Measurements from ENCODE around the gene FNBP1. TPM values are rescaled to one million over a fixed set of nuclear protein-coding genes. Genes with fewer than 3 reads are reported as not detected.
A peak's percentile ranks its signal among the peaks of the same experiment; 100 is the strongest.

FNBP1 gene
- polyA plus RNA-seq, 3 donors, result 4.3 to 20.1 (median 10.9) TPM

DNA sequence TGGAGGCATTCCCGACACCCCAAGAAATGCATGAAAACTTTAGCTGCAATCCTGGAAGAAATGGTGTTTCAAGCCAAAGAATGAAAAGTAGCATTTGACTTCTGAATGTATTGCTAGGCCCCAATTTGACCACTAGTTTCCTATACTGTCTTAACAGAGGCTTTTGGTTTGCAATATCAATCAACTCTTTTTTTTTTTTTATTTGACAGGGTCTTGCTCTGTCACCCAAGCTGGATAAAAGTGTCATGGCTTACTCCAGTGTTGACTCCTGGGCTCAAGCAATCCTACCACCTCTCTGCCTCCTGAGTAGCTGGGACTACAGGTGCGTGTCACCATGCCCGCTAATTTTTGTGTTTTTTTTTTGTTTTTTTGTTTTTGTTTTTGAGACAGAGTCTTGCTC lies 7.5 kb upstream of the FNBP1 start:
- H3K27ac ChIP-seq (ENCODE audit: low read depth, low read length), result no peak overlapping the region
- WGBS, 3 donors, result 96 to 97% (median 97%) methylated on average over 3 of the region's 3 CpGs

DNA sequence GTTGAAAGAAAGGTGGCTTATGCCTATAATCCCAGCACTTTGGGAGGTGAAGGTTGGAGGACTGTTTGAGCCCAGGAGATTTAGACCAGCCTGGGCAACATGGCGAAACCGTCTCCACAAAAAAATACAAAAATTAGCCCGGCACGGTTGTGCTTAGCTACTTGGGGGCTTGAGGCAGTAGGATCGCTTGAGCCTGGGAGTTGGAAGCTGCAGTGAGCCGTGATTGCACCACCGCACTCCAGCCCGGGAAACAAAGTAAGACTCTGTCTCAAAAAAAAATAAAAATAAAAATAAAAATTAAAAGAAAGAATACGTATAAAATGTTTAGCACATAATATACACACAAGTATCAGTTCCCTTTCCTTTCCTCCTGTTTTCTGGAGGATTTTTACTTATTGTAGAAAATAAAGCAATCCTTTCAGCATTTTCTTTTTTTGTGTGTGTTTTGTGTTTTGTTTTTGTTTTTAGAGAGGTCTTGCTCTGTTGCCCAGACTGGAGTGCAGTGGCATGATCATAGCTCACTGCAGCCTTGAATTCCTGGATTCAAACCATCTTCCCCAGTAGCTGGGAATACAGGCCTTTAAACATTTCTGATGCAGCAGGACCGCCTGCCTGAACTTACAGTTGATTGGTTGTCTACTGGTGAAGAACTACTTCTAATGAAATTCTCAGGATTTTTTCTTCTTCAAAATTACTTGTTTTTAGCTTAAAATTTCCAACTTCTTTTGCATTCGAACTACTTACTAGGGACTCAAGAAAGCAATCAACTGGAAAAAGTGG lies 6.6 kb upstream of the FNBP1 start:
- 82 to 92% (median 85%) methylated on average over 11 of the region's 11 CpGs for WGBS, 3 donors
- H3K27ac ChIP-seq (ENCODE audit: low read depth, low read length), result no peak overlapping the region

DNA sequence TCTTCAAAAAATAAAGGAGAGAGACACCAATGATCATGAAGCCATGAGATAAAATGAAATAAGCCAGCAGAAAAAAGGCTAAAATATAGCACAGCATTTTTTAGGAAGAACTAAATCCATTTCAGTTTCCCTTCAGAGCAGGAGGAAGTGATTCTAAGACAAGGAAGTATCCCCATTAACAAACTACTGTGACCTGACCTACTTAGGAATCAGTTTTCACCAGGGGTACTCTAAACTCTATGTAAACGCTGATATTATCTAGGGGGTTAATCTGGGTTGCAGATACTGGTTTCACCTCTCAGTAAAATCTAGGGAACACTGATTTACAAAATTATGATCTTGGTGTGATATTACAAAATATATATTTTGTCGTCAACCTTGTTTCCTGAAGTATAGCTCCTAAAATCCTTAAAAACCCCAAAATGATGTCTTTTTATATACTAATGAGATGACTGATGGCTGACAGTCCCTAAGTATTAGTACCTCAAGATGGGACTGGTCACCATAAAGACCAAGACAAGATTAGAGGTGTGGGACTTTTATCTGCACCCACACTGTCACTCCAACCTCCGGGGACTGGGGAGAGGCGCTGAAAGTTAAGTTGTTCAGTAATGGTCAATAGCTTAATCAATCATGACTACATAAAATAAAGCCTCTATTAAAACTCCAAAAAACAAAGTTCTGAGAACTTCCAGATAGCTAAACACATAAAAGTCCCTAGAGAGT lies 2.9 kb upstream of the FNBP1 start:
- 47 to 68% (median 58%) methylated on average over 4 of the region's 4 CpGs for WGBS, 3 donors
- no peak overlapping the region for H3K27ac ChIP-seq (ENCODE audit: low read depth, low read length)

DNA sequence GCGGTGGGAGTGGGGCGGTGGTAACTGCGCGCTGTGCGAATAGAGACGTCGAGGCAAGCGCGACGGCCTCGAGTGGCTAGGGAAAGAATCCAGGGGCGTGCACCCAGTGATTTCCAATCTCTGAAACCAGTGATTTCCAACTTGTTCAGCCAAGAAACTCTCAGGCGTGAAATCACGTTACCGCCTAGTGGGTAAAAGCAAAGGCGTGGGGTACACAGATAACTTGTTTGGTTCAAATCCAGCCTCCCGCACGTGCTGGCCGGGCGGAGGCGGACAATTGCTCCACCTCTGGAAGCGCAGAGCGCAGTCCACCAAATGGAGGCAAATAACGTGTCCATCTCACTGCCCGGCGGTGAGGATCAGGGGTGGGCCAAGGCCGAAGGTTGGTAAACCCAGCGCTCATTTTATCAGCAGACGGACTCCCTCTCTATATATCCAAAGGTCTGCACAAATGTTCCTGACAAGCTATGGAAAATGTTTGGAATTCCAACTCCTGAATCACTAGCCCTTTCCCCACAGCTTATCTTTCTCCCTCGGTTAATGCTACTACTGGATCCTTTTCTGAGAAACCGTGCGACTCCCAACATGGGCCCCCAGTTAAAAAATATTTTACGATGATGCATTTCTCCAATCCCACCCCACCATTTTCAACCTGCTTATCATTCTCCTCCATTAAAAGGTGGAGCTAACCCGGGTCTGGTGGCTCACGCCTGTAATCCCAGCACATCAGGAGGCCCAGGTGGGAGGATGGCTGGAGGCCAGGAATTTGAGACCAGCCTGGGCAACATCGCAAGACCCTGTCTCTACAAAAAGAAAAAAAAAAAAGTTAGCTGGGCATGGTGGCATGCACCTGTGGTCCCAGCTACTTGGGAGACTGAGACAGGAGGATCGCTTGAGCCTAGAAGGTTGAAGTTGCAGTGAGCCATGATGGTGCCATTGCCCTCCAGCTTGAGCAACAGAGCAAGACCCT lies 950 bp upstream of the FNBP1 start:
- H3K27ac ChIP-seq (ENCODE audit: low read depth, low read length), result no peak overlapping the region
- 26 to 28% (median 27%) methylated on average over 37 of the region's 37 CpGs for WGBS, 3 donors

DNA sequence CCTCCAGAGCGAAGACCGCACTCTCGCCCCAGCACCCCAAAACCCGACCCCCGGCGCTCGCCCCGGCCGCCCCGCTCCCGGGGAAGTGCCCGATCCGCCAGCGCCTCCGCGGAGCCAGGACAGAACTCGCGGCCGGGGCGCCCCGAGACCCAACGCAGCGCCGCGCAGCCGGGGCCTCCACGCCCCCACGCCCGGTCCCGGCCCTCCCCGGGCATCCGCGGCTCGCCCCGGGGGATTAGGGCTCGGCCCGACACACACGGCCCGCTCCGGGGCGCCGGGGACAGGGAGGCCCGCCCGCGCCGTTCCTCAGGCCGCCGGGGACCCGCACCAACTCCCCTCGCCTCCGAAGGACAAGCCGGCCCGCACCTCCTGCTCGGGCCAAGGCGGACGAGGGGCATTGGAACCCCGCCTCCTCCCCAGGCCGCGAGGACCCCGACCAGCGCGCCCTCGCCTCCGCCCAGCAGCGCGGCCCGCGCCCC lies 544 bp downstream of the FNBP1 start:
- peak overlapping the region; percentile 7 for H3K27ac ChIP-seq (ENCODE audit: low read depth, low read length)
- 0 to 1% (median 0%) methylated on average over 40 to 68 of the region's 68 CpGs for WGBS, 3 donors

DNA sequence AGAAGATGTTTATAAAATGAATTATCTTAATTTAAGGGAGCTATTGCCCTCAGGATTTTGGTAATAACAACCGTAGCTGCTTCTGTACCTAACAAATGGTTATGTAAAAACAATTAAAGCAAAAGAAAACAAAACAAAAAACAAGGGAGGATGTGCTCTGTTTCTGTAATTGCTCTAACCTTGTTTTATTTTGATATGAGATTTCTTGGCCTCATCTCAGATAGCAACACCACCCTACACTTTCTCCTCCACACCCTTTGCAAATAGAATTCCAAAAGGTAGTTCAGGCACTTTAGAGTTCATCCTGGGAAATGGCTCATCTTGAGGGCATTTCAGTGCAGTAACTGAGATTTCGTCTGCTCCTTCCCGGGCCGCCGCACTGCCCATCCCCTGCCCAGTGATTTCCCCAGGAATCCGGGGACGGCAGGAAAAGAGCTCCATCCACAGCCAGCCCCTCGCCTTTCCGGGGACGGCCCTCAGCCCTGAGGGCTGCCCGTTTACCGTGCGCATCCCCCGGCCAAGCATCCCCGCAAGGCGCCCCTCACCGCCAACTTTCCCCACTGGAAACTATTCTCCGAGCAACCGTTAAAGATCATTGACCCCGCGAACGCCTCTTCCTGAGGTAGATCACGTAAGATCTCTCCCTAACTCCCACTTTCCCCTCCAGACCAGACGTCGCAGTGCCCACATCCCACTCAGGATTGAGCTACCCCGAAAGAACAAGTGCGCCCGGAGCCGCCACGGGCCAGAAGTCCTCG lies 1.2 kb downstream of the FNBP1 start:
- no peak overlapping the region for H3K27ac ChIP-seq (ENCODE audit: low read depth, low read length)
- WGBS, 3 donors, result 1 to 3% (median 1%) methylated on average over 31 of the region's 31 CpGs

DNA sequence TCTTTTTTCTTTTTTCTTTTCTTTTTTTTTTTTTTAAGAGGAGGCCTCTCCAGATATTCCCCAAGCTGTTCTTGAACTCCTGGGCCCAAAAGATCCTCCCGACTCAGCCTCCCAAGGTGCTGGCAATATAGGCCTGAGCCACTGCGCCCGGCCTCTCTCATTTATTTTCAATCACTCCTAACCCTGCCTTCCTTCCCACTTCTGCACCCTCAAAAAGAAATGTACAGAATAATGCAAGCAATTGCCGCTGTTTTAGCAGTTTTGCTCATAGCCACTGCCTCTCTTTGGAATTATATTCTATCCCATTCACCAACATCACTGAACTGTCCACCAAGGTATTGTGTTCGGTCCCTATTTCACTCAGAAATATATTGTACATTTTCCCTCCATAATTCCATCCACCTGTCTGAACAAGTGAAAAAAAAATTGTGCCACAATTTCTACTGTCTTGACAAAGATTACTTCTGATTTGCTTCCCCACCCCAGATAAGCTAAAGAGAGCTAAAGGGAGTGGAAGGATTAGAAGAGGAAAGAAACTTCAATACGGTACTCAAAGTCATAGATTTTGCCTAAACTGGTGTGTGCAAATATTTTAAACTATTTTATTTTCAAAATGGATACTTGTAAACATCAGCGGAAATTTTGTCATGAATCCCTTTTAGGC lies 1.9 kb downstream of the FNBP1 start:
- H3K27ac ChIP-seq (ENCODE audit: low read depth, low read length), result no peak overlapping the region
- 57 to 84% (median 63%) methylated on average over 7 of the region's 7 CpGs for WGBS, 3 donors

DNA sequence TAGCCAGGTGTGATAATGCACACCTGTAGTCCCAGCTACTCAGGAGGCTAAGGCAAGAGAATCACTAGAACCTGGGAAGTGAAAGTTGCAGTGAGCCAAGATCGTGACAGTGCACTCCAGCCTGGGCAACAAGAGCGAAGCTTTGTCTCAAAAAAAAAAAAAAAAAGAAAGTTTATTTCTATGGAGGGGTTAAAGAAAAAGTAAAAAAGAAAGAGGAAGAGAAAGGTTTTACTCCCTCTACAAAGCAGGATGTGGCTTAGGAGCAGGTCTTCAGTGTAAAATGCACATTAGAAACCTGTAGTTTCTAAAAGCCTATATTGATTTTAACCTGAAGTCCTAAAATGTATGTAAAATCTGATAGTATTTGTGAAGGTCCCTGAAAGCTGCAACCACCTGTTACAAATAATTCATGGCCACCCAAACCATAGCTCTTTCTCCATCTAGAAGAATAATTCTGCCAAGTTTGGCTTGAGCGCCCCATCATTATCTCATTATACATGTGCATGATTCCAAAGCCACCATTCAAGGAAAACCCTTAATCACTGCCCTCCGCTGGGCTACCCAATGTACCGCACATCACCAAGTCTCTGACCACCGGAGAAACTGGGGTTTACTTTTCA lies 3.4 kb downstream of the FNBP1 start:
- H3K27ac ChIP-seq (ENCODE audit: low read depth, low read length), result no peak overlapping the region
- WGBS, 3 donors, result 52 to 89% (median 65%) methylated on average over 6 of the region's 6 CpGs

DNA sequence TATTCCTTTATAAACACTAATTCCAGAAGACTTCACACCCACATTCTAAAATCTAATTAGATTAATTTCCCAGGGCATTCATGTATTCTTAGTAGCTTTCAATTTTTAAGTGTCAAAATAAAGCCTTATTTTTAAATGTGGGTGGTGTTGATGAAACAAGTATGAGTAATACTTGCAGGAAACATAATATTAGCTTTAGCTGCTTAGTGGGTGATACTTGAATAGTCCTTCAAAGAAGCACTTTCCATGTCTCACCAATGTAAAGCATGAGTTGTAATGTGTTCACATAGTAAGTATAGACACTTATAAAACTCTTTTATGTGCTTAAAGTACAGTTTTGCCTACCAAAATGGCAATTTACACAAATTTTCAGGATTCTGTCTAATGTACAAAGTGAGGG lies 6.9 kb downstream of the FNBP1 start:
- no peak overlapping the region for H3K27ac ChIP-seq (ENCODE audit: low read depth, low read length)

DNA sequence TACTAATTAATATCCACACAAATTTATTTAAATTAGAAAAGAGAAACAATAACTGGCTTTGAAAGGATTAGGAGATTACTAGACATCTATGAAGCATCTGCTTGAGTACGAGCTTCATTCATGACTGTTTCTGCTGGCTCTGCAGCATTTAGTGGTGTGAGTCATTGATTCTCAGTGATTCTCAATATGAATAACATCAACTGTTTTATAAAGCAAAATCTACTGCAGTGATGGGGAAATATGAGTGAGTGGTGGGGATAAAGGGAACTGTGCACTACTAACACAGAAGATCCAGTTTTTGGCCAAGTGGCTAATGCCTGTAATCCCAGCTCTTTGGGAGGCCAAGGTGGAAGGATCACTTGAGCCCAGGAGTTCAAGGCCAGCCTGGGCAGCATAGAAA lies 8.4 kb downstream of the FNBP1 start:
- no peak overlapping the region for H3K27ac ChIP-seq (ENCODE audit: low read depth, low read length)
- WGBS, 3 donors, result 43 to 83% (median 57%) methylated on average over 1 of the region's 1 CpG

DNA sequence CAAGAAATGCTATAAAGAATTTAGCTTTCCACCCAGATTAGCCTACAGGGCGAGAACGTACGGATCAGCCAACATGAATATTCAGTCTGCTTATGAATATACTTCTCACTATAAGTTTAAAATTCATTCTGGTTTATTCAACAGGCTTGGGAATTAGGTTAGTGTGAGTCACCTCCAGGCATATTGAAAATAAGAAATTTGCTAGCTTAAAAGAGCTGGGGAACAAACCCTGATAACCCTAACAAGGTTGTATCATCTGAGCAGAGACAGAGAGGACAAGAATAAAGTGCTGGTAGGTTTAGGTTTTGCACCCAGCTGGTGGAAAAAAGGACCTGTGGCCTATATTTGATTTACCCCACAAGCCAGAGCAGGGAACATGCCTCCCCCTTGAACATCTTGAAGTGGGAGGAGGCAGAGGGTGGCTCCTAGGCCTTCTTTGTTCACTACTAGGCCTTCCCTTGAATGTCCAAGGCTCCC lies 12.3 kb downstream of the FNBP1 start:
- no peak overlapping the region for H3K27ac ChIP-seq (ENCODE audit: low read depth, low read length)
- WGBS, 3 donors, result 86 to 94% (median 93%) methylated on average over 3 of the region's 3 CpGs

DNA sequence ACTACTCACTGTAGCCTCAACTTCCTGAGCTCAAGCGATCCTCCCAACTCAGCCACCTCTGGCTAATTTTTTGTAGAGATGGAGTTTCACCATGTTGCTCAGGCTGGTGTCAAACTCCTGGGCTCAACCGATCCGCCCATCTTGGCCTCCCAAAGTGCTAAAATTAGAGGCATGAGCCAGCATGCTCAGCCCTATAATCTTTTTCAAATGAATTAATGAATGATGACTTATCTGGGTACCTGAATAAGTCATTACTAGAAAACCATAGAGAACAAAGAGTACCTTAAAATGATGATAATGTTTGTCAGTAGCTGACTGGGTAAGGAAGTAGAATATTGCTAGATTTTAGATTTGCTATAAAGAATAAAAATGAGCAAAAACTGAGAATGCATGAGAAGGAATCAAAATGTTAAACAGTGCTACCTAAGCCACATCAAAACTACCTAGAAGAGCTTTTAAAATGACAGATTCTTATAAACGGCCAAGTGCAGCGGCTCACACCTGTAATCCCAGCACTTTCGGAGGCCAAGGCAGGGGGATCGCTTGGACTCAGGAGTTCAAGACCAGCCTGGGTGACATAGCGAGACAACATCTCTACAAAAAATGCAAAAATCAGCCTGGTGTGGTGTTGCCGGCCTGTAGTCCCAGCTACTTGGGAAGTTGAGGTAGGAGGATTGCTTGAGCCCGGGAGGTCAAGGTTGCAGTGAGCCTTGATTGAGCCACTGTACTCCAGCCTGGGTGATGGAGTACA lies 13.6 kb downstream of the FNBP1 start:
- 87 to 92% (median 89%) methylated on average over 10 of the region's 10 CpGs for WGBS, 3 donors
- no peak overlapping the region for H3K27ac ChIP-seq (ENCODE audit: low read depth, low read length)

DNA sequence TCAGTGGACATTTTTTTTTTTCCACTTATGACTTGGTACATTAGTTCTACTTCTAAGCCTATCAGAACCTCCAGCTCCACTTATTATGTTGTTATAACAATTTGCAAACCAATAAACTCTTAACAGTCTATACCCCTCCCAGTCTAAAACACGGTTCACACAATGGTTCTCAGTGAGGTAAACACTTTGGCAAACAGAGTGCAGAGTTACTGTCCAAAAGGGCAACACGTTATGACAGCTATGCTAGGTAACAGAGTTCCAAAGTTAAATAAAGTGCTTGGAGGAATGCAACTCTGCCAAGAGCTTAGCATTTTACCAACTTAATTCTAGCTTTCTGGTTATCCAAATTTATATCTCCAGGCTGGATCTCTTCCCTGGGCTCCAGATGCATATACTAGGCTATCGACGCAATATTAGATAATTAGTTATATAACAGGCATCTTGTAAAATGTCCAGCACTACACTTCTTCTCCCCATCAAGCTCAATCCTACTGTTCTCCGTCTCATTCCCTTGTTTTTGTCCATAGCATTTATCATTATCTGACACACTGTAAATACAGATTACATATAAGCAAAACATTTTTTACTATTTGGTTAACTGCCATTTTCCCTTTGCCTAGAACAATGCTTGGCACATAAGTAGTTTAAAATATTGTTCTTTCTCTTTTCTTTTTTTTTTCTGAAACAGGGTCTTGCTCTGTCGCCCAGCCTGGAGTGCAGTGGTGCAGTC lies 14.3 kb downstream of the FNBP1 start:
- no peak overlapping the region for H3K27ac ChIP-seq (ENCODE audit: low read depth, low read length)
- WGBS, 3 donors, result 46 to 81% (median 80%) methylated on average over 6 of the region's 6 CpGs

DNA sequence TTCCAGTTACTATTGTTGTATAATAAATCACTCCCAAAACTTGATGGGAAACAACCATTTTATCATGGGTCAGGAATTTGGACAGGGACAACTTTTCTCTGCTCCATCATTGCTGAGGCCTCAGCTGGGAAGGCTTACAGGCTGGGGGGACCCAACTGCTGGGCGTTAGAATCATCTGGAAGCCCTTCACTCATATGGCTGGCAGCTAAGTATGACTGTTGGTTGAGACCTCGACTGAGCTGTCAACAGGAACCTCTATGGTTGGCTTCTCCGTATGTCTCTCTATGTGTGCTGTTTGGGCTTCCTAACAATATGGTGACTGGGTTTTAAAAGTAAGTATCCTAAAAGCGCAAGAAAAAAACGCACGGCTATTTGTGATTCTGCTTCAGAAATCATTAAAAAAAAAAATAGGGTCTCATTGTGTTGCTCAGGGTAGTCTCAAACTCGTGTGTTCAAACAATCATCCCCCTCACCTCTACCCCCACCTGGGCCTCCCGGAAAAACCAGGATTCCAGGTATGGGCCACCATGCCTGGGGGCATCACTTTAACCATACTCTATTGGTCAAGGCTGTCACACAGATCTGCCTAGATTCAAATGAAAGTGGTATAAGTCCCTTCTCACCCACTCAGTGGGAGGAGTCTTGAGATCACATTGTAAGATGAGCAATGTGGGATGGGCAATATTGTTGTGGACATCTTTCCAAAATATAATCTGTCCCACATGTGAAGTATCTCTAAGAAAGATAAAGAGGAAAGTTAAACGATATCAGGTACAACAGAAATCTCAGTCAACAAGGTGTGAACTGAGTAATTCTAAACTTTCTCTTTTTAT lies 15.2 kb downstream of the FNBP1 start:
- H3K27ac ChIP-seq (ENCODE audit: low read depth, low read length), result no peak overlapping the region
- WGBS, 3 donors, result 86 to 90% (median 89%) methylated on average over 9 of the region's 9 CpGs
